ENCODE measurements around the gene SFTPD. TPM values are rescaled to one million over a fixed set of nuclear protein-coding genes. Genes with fewer than 3 reads are reported as not detected.

The SFTPD gene
- total and polyA plus RNA-seq, 2 donors from 2014 or later, result 1.7 TPM

DNA sequence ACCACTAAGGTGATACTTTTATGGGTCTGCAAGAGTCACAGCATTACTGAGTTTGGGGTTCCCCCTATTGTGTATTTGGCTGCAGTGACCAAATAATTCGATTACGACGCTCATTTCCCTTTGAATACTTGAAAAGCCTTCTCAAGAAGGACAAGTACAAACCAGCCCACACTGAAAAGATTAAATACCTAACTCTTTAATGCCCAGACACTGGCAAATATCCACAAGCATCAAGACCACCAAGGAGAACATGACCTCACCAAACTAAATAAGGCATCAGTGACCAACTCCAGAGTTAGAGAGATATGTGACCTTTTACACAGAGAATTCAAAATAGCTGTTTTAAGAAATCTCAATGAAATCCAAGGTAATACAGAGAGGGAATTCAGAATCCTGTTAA, 31.8 kb upstream of the SFTPD start:
- no peak for FAIRE-seq
- no peak overlapping the region for H3K4me3 ChIP-seq (ENCODE audit: low read length in 3 of 3)
- TF ChIP-seq, protein P1, sequence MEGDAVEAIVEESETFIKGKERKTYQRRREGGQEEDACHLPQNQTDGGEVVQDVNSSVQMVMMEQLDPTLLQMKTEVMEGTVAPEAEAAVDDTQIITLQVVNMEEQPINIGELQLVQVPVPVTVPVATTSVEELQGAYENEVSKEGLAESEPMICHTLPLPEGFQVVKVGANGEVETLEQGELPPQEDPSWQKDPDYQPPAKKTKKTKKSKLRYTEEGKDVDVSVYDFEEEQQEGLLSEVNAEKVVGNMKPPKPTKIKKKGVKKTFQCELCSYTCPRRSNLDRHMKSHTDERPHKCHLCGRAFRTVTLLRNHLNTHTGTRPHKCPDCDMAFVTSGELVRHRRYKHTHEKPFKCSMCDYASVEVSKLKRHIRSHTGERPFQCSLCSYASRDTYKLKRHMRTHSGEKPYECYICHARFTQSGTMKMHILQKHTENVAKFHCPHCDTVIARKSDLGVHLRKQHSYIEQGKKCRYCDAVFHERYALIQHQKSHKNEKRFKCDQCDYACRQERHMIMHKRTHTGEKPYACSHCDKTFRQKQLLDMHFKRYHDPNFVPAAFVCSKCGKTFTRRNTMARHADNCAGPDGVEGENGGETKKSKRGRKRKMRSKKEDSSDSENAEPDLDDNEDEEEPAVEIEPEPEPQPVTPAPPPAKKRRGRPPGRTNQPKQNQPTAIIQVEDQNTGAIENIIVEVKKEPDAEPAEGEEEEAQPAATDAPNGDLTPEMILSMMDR (IDR thresholded peaks at IDR 0.05; ENCODE audit: borderline replicate concordance, extremely low read depth, insufficient read depth), result no peak
- no peaks in the 10 kb centered on the region for H3K27me3 ChIP-seq (ENCODE audit: control insufficient read depth, insufficient read depth, low read length)
- H3K4me1 ChIP-seq (ENCODE audit: control insufficient read depth in 2 of 3, insufficient read depth in 2 of 3, low read depth in 1 of 3, low read length in 3 of 3), result peaks cover 0 to 3% (median 0%) of the 10 kb centered on the region in 3 donors
- no peak overlapping the region for H3K27ac ChIP-seq (ENCODE audit: low read depth in 2 of 2, low read length in 2 of 2)
- no peaks in the 10 kb centered on the region for H3K36me3 ChIP-seq (ENCODE audit: control insufficient read depth in 2 of 3, insufficient read depth in 3 of 3, low read length in 3 of 3)
- intact Hi-C loops (cut with DNase I), result no loop called here
- no peaks in the 10 kb centered on the region for H3K9me3 ChIP-seq (ENCODE audit: control insufficient read depth in 2 of 3, insufficient read depth in 1 of 3, low read length in 3 of 3)
- peak in 1 of 5 donors; percentile 2 for DNase-seq
- no peak overlapping the region for H3K9ac ChIP-seq (ENCODE audit: low read length in 3 of 3)

DNA sequence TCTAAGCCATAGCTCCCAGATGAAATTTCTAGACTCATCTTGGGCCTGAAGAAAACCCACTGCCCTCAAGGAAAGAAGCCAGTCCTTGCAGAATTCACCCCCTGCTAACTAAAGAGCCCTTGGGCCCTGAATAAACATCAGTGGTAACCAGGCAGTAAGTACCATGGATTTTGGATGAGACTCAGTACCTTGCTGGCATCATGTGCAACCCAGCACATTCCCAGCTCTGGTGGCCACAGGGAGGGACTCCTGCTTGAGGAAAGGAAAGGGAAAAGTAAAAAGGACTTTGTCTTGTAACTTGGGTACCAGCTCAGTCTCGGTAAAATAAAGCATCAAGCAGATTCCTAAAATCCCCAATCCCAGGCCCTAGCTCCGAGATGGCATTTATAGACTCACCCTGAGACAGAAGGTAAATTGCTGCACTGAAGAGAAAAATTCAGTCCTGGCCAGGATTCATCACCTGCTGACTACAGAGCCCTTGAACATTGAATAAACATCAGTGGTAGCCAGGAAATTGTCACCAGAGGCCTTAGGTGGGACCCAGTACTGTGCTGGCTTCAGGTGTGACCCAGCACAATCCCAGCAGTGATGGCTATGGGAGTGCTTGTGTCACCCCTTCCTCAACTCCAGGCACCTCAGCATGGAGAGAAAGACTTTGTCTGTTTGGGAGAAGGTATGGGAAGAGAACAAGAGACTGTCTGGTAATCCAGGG, 31.2 kb upstream of the SFTPD start:
- intact Hi-C loops (cut with DNase I), result no loop called here
- DNase-seq (no peak), FAIRE-seq (no peak)
- Histone ChIP-seq H3K4me1 (ENCODE audit: control insufficient read depth in 2 of 3, insufficient read depth in 2 of 3, low read depth in 1 of 3, low read length in 3 of 3) (peaks cover 0 to 3% (median 0%) of the 10 kb centered on the region in 3 donors), H3K9me3 (ENCODE audit: control insufficient read depth in 2 of 3, insufficient read depth in 1 of 3, low read length in 3 of 3) (no peaks in the 10 kb centered on the region), H3K27me3 (ENCODE audit: control insufficient read depth, insufficient read depth, low read length) (no peaks in the 10 kb centered on the region), H3K9ac (ENCODE audit: low read length in 3 of 3) (no peak overlapping the region), H3K27ac (ENCODE audit: low read depth in 2 of 2, low read length in 2 of 2) (no peak overlapping the region), H3K36me3 (ENCODE audit: control insufficient read depth in 2 of 3, insufficient read depth in 3 of 3, low read length in 3 of 3) (no peaks in the 10 kb centered on the region), H3K4me3 (ENCODE audit: low read length in 3 of 3) (no peak overlapping the region)
- TF ChIP-seq, protein P1 (IDR thresholded peaks at IDR 0.05; ENCODE audit: borderline replicate concordance, extremely low read depth, insufficient read depth), result no peak

DNA sequence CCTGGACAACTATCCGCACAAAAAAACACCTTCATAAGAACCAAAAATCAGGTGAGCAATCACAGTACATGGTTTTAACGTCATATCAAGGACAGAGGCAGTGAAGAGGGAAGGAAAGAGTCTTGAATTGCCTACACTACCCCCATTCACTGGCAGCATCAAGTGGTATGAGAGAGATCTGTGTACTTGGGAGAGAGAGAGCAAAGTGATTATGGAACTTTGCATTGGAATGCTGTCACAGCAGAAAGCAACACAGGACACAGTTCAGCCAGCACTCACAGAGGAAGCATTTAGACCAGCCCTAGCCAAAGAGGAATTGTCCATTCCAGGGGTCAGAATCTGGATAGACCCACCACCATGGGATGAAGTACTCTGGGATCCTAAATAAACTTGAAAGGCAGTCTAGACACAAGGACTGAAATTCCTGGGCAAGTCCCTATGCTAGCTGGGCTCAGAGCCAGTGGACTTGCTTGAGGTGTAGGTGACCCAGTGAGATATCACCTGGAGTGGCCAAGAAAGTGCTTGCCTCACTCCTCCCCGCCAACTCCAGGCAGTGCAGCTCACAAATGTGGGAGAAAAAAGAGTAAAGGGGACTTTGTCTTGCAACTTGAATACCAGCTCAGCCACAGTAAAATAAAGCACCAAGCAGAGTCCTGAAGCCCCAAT, 30.5 kb upstream of the SFTPD start:
- H3K4me3 ChIP-seq (ENCODE audit: low read length in 3 of 3), result no peak overlapping the region
- no peak overlapping the region for H3K9ac ChIP-seq (ENCODE audit: low read length in 3 of 3)
- intact Hi-C loops (cut with DNase I), result no loop called here
- H3K4me1 ChIP-seq (ENCODE audit: control insufficient read depth in 2 of 3, insufficient read depth in 2 of 3, low read depth in 1 of 3, low read length in 3 of 3), result peaks cover 0 to 3% (median 0%) of the 10 kb centered on the region in 3 donors
- no peak overlapping the region for H3K27ac ChIP-seq (ENCODE audit: low read depth in 2 of 2, low read length in 2 of 2)
- no peak for FAIRE-seq
- DNase-seq, result no peak
- TF ChIP-seq, protein P1 (IDR thresholded peaks at IDR 0.05; ENCODE audit: borderline replicate concordance, extremely low read depth, insufficient read depth), result no peak
- no peaks in the 10 kb centered on the region for H3K27me3 ChIP-seq (ENCODE audit: control insufficient read depth, insufficient read depth, low read length)
- no peaks in the 10 kb centered on the region for H3K9me3 ChIP-seq (ENCODE audit: control insufficient read depth in 2 of 3, insufficient read depth in 1 of 3, low read length in 3 of 3)
- H3K36me3 ChIP-seq (ENCODE audit: control insufficient read depth in 2 of 3, insufficient read depth in 3 of 3, low read length in 3 of 3), result no peaks in the 10 kb centered on the region

Measured in kidney (tissue), 14 donors.